Ovary (tissue), 3 donors: ENCODE data around the gene ANGEL2.

Experiments
- CTCF ChIP-seq, 3 donors: fragments of 450-650 bp in 2 of 3; fragments of 200-600 bp in 1 of 3; IDR thresholded peaks; one replicate each; pipeline versions ENCODE4 v1.5.1 to v1.8.0; 2016 to 2022; ENCODE audit warnings: antibody characterized with exemption in 3 of 3, mild to moderate bottlenecking in 1 of 3
- POLR2A ChIP-seq: fragments of 450-650 bp; IDR thresholded peaks from one replicate; pipeline ENCODE4 v1.6.1; 2017; ENCODE audit warnings: antibody characterized with exemption, mild to moderate bottlenecking, moderate library complexity
- donor health status: DM: no; HTN: no; CAD: no.

GRCh38 chr1:212975111-212975918, 40.4 kb downstream of the ANGEL2 start:
- TF ChIP-seq CTCF (IDR thresholded peaks at IDR 0.05) (no peak), POLR2A (no peak)
